Hepatocyte (in vitro differentiated cells): Measurements from ENCODE around the gene CHST15. TPM values are rescaled to one million over a fixed set of nuclear protein-coding genes. Genes with fewer than 3 reads are reported as not detected.

Experiments
- DNase-seq: peaks from one replicate; pipeline ENCODE4 v3.0.0-alpha.2; 2016; ENCODE audit warnings: low spot score
- H2AFZ ChIP-seq: fragments of 200-600 bp; sonication (generic); 2 replicates; pipeline ENCODE4 v1.6.0; 2016; ENCODE audit warnings: antibody characterized with exemption, mild to moderate bottlenecking
- H3K27ac ChIP-seq: fragments of 200-600 bp; sonication (generic); 2 replicates; pipeline ENCODE4 v1.5.1; 2016; ENCODE audit warnings: mild to moderate bottlenecking
- H3K27me3 ChIP-seq: fragments of 200-600 bp; sonication (generic); 2 replicates; pipeline ENCODE4 v1.6.1; 2016
- H3K36me3 ChIP-seq: fragments of 200-600 bp; sonication (generic); replicated peaks from 2 replicates; pipeline ENCODE4 v1.5.1; 2016; ENCODE audit warnings: low read depth; ENCODE audit not compliant: insufficient read depth
- H3K4me1 ChIP-seq: fragments of 200-600 bp; sonication (generic); 2 replicates; pipeline ENCODE4 v1.5.1; 2016; ENCODE audit warnings: mild to moderate bottlenecking, moderate library complexity; ENCODE audit not compliant: insufficient read depth
- H3K4me2 ChIP-seq: fragments of 200-600 bp; sonication (generic); 2 replicates; pipeline ENCODE4 v1.6.0; 2016
- H3K4me3 ChIP-seq: fragments of 200-600 bp; sonication (generic); 2 replicates; pipeline ENCODE4 v1.5.1; 2016; ENCODE audit warnings: mild to moderate bottlenecking
- H3K79me2 ChIP-seq: fragments of 200-600 bp; sonication (generic); 2 replicates; pipeline ENCODE4 v1.6.0; 2017; ENCODE audit warnings: mild to moderate bottlenecking
- H3K9me2 ChIP-seq: fragments of 200-600 bp; sonication (generic); replicated peaks from 2 replicates; pipeline ENCODE4 v1.6.0; 2017; ENCODE audit warnings: mild to moderate bottlenecking; ENCODE audit not compliant: insufficient read depth
- H3K9me3 ChIP-seq: fragments of 200-600 bp; sonication (generic); 2 replicates; pipeline ENCODE4 v1.5.1; 2016; ENCODE audit warnings: low read depth, mild to moderate bottlenecking
- H4K20me1 ChIP-seq: fragments of 200-600 bp; sonication (generic); 2 replicates; pipeline ENCODE4 v1.6.0; 2016; ENCODE audit warnings: mild to moderate bottlenecking; ENCODE audit not compliant: insufficient read depth, poor library complexity, severe bottlenecking
- CTCF ChIP-seq: fragments of 200-600 bp; sonication (generic); IDR thresholded peaks from 2 replicates; pipeline ENCODE4 v1.5.1; 2016; ENCODE audit warnings: antibody characterized with exemption, mild to moderate bottlenecking; ENCODE audit not compliant: poor library complexity
- EZH2 ChIP-seq: fragments of 200-600 bp; sonication (generic); IDR thresholded peaks from 2 replicates; pipeline ENCODE4 v1.6.1; 2016; ENCODE audit warnings: antibody characterized with exemption, mild to moderate bottlenecking, borderline replicate concordance
- EZH2phosphoT487 ChIP-seq: fragments of 200-600 bp; sonication (generic); IDR thresholded peaks from one replicate; pipeline ENCODE4 v1.6.1; 2018; ENCODE audit warnings: antibody characterized with exemption, mild to moderate bottlenecking, low read depth, moderate library complexity; ENCODE audit not compliant: unreplicated experiment, severe bottlenecking
- WGBS: methylation state at CpG from one replicate; pipeline ENCODE4 v1.1.6; 2016; ENCODE audit warnings: low lambda C conversion rate; ENCODE audit errors: missing lambda C conversion rate; 5-methylcytosine and 5-hydroxymethylcytosine counted together
- polyA plus RNA-seq: library from polyadenylated mRNA; unstranded; fragments of >200 nt; fragmentation: Nextera tagmentation; extraction: Ambion mirVana; gene quantifications from 2 replicates; pipeline ENCODE4 v1.2.1, GENCODE V29; 2016
- total RNA-seq: library from RNA; depleted of rRNA; stranded (reverse); fragments of >200 nt; gene quantifications from 2 replicates; pipeline ENCODE4 v1.2.3, GENCODE V29; 2014

The CHST15 gene
- total and polyA plus RNA-seq, 2 experiments from 2014 or later: 3.9 to 4.5 TPM

DNA sequence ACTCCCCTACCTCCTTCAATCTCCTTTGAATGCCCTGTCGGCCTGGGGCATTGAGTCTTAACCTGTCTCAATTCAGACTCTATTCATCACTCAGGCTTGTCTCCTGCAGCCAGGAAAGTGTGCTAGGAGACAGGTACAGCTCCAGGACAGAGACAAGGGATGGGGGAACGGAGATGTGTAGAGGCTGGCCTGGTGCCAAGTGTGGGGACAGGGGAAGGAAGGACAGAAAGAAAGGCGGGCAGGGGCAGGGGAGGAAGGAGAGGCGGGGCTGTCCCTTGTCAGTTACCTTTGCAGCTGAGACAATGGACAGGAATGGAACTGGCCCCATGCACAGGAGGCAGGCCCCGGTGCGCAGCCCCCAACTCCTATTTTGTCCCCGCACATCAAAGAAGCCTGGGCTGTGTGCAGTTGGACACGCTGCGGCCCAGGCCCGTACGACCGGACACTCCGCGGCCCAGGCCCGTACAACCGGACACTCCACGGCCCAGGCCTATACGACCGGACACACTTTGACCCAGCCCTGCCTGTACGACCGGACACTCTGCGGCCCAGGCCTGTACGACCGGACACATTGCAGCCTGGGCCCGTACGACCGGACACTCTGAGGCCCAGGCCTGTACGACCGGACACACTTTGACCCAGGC lies 36.9 kb downstream of the CHST15 start:
- 93% methylated on average over 27 of the region's 29 CpGs for WGBS
- no peaks in the 10 kb centered on the region for H3K36me3 ChIP-seq
- DNase-seq: no peak
- no peak overlapping the region for H3K4me2 ChIP-seq
- no peaks in the 10 kb centered on the region for H3K9me3 ChIP-seq
- no peak overlapping the region for H2AFZ ChIP-seq
- H3K4me1 ChIP-seq: no peaks in the 10 kb centered on the region
- H4K20me1 ChIP-seq: no peaks in the 10 kb centered on the region
- TF ChIP-seq CTCF: no peak
- TF ChIP-seq EZH2phosphoT487: no peak
- no peak for TF ChIP-seq EZH2
- H3K27ac ChIP-seq: no peak overlapping the region
- no peaks in the 10 kb centered on the region for H3K27me3 ChIP-seq
- H3K79me2 ChIP-seq: no peaks in the 10 kb centered on the region
- H3K4me3 ChIP-seq: no peak overlapping the region
- H3K9me2 ChIP-seq: no peaks in the 10 kb centered on the region

DNA sequence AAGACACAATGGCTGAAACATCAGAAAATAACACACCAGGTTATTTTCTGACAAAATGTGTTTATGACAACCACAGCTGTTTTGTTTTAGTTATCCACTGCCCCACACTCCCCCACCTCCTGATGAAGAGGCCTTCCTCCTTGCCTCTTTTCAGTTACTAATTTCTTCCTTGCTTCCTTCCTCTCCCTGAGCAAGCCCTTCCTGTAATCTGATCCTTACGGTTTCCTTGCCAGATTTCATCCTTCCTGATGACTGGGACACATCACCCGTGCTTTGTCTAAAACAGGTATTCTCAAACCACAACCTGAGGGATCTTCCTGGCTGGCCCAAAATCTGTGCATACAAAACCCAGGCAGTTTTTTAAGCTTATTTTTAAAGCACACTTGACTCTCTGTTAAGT lies 39.4 kb downstream of the CHST15 start:
- Histone ChIP-seq H3K79me2 (no peaks in the 10 kb centered on the region), H3K36me3 (no peaks in the 10 kb centered on the region)

DNA sequence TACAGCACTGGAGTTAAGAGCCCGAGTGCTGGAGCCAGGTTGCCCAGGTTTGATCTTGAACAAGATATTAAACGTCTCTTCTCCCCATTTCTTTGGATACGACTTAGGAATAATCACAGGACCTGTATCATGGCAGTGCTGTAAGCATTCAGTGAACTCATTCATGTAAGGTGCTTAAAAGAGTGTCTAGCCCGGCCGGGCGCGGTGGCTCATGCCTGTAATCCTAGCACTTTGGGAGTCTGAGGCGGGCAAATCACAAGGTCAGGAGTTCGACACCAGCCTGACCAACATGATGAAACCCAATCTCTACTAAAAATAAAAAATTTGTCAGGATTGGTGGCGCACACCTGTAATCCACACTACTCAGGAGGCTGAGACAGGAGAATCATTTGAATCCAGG lies 40.8 kb downstream of the CHST15 start:
- DNase-seq: no peak
- Histone ChIP-seq H3K27ac (no peak overlapping the region), H3K27me3 (no peaks in the 10 kb centered on the region), H3K9me2 (no peaks in the 10 kb centered on the region), H3K79me2 (no peaks in the 10 kb centered on the region), H3K36me3 (no peaks in the 10 kb centered on the region), H2AFZ (no peak overlapping the region), H3K4me2 (no peak overlapping the region), H3K9me3 (no peaks in the 10 kb centered on the region), H4K20me1 (no peaks in the 10 kb centered on the region), H3K4me3 (no peak overlapping the region), H3K4me1 (no peaks in the 10 kb centered on the region)
- TF ChIP-seq EZH2phosphoT487 (no peak), EZH2 (no peak), CTCF (no peak)
- WGBS: 94% methylated on average over 10 of the region's 10 CpGs

More for the DNA sequence above, 39.4 kb downstream of the CHST15 start:
- TF ChIP-seq EZH2 (no peak), EZH2phosphoT487 (no peak), CTCF (no peak)
- Histone ChIP-seq H3K4me3 (no peak overlapping the region), H3K27ac (no peak overlapping the region), H4K20me1 (no peaks in the 10 kb centered on the region), H3K4me1 (no peaks in the 10 kb centered on the region), H3K9me3 (no peaks in the 10 kb centered on the region), H2AFZ (no peak overlapping the region), H3K9me2 (no peaks in the 10 kb centered on the region), H3K27me3 (no peaks in the 10 kb centered on the region), H3K4me2 (no peak overlapping the region)
- WGBS: 24% methylated on average over 2 of the region's 2 CpGs
- DNase-seq: no peak
